Frontal cortex (tissue), 4 donors: ENCODE results near the gene RAPGEF4. TPM values are rescaled to one million over a fixed set of nuclear protein-coding genes. Genes with fewer than 3 reads are reported as not detected.
"Not testable (repeated sequence)": the region's sequence is repeated elsewhere in the genome, so short reads cannot be mapped to it uniquely, and the experiment has no call there.

Experiments used
- DNase-seq, 2 donors: peaks; one replicate each; pipeline ENCODE4 v3.0.0; 2012; ENCODE audit warnings: low spot score in 2 of 2
- FAIRE-seq: peaks from 2 replicates; lab custom pipeline; 2012; peaks lifted over from hg19 to GRCh38; lab: Jason Lieb, UNC
- total RNA-seq: library from RNA; depleted of rRNA; stranded (reverse); fragments of >200 nt; gene quantifications from one replicate; pipeline ENCODE4 v1.2.3, GENCODE V29; 2014
- donor health status: control.
- donor health status: control.
- donor health status: control.

RAPGEF4 gene
- total RNA-seq, 1 donor from 2014 or later: 23.6 TPM

- DNase-seq (no peak), FAIRE-seq (no peak)
Measured at GRCh38 chr2:173002751-173003541, 267.3 kb downstream of the RAPGEF4 start.

GRCh38 chr2:173008786-173009185 lies 273.1 kb downstream of the RAPGEF4 start:
- DNase-seq: no peak
- no peak for FAIRE-seq

GRCh38 chr2:173010233-173010632 lies 274.6 kb downstream of the RAPGEF4 start:
- no peak for DNase-seq
- FAIRE-seq: no peak

- no peak for DNase-seq
- no peak for FAIRE-seq
Measured at GRCh38 chr2:173016451-173016850, 280.8 kb downstream of the RAPGEF4 start.

GRCh38 chr2:173017646-173018420 lies 282.2 kb downstream of the RAPGEF4 start:
- FAIRE-seq: no peak

GRCh38 chr2:173019755-173020154 lies 284.1 kb downstream of the RAPGEF4 start:
- no peak for FAIRE-seq

More at GRCh38 chr2:173017646-173018420, 282.2 kb downstream of the RAPGEF4 start:
- DNase-seq: no peak

GRCh38 chr2:173021939-173022371 lies 286.3 kb downstream of the RAPGEF4 start:
- no peak for FAIRE-seq
- no peak for DNase-seq

More at GRCh38 chr2:173019755-173020154, 284.1 kb downstream of the RAPGEF4 start:
- no peak for DNase-seq

GRCh38 chr2:173023718-173024117 lies 288.1 kb downstream of the RAPGEF4 start:
- no peak for DNase-seq
- no peak for FAIRE-seq

GRCh38 chr2:173026479-173026878 lies 290.8 kb downstream of the RAPGEF4 start:
- FAIRE-seq (no peak), DNase-seq (no peak)

GRCh38 chr2:173027181-173028128 lies 291.8 kb downstream of the RAPGEF4 start:
- FAIRE-seq: peak; percentile 81
- peak; percentile 41 to 67 for DNase-seq

- no peak for FAIRE-seq
- DNase-seq: no peak
Measured at GRCh38 chr2:173028141-173028540, 292.5 kb downstream of the RAPGEF4 start.

- no peak for FAIRE-seq
- no peak for DNase-seq
Measured at GRCh38 chr2:173028671-173029070, 293.0 kb downstream of the RAPGEF4 start.

GRCh38 chr2:173030561-173031490 lies 295.2 kb downstream of the RAPGEF4 start:
- no peak for DNase-seq
- no peak for FAIRE-seq

- DNase-seq: no peak
Measured at GRCh38 chr2:173032032-173032431, 296.4 kb downstream of the RAPGEF4 start.

GRCh38 chr2:173033084-173033483 lies 297.4 kb downstream of the RAPGEF4 start:
- FAIRE-seq (no peak), DNase-seq (no peak)

More at GRCh38 chr2:173032032-173032431, 296.4 kb downstream of the RAPGEF4 start:
- no peak for FAIRE-seq

GRCh38 chr2:173034143-173034542 lies 298.5 kb downstream of the RAPGEF4 start:
- FAIRE-seq (no peak), DNase-seq (no peak)

- no peak for FAIRE-seq
Measured at GRCh38 chr2:173037245-173038120, 301.8 kb downstream of the RAPGEF4 start.

GRCh38 chr2:173038257-173038656 lies 302.6 kb downstream of the RAPGEF4 start:
- FAIRE-seq, DNase-seq: not testable (repeated sequence)

More at GRCh38 chr2:173037245-173038120, 301.8 kb downstream of the RAPGEF4 start:
- DNase-seq: no peak
